ENCODE data around the gene RIPPLY3. TPM values are rescaled to one million over a fixed set of nuclear protein-coding genes. Genes with fewer than 3 reads are reported as not detected.

The RIPPLY3 gene, protein sequence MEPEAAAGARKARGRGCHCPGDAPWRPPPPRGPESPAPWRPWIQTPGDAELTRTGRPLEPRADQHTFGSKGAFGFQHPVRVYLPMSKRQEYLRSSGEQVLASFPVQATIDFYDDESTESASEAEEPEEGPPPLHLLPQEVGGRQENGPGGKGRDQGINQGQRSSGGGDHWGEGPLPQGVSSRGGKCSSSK
- not detected for polyA plus RNA-seq (2012; ENCODE audit: insufficient read length, low read depth)

DNA sequence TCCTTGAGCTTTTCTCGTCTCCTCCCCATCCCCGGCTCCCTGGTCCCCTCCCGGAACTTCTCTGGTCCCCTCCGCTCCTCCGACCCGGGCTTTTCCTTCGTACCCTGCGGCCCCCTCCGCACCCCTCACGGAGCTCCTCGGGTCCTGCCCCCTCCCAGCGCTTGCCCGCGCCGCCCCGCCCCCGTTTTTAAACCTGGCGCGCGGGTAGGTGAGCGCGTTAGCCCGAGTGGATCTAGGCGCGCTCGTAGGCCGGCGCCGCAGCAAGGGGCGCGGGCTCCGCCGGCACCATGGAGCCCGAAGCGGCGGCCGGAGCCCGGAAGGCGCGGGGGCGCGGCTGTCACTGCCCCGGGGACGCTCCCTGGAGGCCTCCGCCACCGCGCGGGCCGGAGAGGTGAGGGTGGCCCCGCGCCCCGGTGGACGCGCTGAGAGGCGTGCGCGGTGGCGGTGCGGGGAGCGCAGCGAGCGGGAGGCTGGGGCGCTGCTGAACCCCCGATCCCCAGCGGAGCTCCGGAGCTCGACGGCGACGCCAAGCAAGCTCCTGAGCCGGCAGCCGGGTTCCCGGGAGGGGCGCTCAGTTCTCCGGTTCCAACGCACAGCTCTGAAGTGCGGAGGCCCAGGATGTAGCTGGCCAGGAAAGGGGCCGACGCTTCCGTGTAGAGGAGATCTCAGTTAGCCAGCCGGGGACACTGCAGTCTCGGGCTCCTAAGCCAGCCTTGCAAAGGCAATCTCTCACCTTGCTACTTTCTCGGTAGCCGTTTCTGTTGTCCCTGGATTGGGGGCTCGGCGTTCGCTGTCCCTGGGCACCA is at the start of gene RIPPLY3:
RIPPLY3 (plus strand) TSS at position 217 of the 806 bp plus-strand sequence; CDS start at position 288, 71 bp downstream.
- TF ChIP-seq SIN3A (IDR thresholded peaks at IDR 0.05; ENCODE audit: borderline replicate concordance, insufficient read depth, low read length) = no peak
- TF ChIP-seq, protein P1, sequence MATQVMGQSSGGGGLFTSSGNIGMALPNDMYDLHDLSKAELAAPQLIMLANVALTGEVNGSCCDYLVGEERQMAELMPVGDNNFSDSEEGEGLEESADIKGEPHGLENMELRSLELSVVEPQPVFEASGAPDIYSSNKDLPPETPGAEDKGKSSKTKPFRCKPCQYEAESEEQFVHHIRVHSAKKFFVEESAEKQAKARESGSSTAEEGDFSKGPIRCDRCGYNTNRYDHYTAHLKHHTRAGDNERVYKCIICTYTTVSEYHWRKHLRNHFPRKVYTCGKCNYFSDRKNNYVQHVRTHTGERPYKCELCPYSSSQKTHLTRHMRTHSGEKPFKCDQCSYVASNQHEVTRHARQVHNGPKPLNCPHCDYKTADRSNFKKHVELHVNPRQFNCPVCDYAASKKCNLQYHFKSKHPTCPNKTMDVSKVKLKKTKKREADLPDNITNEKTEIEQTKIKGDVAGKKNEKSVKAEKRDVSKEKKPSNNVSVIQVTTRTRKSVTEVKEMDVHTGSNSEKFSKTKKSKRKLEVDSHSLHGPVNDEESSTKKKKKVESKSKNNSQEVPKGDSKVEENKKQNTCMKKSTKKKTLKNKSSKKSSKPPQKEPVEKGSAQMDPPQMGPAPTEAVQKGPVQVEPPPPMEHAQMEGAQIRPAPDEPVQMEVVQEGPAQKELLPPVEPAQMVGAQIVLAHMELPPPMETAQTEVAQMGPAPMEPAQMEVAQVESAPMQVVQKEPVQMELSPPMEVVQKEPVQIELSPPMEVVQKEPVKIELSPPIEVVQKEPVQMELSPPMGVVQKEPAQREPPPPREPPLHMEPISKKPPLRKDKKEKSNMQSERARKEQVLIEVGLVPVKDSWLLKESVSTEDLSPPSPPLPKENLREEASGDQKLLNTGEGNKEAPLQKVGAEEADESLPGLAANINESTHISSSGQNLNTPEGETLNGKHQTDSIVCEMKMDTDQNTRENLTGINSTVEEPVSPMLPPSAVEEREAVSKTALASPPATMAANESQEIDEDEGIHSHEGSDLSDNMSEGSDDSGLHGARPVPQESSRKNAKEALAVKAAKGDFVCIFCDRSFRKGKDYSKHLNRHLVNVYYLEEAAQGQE (IDR thresholded peaks at IDR 0.05; ENCODE audit: insufficient read depth in 1 of 2, low read depth in 2 of 2, low read length in 2 of 2) = no peak
- TF ChIP-seq POLR2AphosphoS5 (IDR thresholded peaks at IDR 0.05; ENCODE audit: low read depth, low read length) = no peak

DNA sequence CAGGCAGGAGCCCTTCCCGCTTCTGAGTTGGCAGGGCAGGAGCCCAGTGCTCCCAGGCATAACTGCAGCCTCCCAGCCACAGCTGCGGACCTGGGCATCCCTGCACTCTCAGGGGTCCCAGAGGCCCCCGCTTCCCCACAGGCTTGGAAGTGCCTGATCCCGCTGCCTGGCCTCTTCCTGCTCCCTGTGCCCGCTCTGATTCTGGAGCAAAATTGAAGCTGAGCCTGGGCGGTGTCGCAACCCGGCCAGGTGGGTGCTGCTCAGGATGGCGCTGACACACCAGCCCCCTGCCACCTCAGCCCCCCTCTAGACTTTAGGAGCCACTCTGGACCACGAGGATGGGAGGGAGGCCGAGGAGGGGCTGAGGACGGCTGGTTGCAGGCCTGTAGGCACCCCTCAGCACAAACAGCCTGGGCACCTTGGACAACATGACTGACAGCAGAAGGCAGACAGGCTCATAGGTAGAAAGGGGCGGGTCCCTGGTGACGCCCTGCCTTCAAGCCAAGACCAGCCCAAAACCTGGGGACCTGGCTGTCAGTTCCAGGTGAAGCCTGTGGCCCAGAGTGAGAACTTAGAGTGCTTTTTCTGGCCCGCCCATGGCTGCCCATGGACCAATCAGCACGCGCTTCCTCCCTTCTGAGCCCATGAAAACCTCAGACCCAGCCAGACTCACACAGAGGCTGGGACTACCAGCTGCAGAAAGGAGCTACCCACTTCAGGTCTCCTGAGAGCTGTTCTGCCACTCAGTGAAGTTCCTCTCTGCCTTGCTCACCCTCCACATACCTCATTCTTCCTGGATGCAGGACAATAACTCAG is 47.3 kb upstream of the RIPPLY3 start:
- no peak for TF ChIP-seq FOXP2 (optimal IDR thresholded peaks at IDR 0.05; ENCODE audit: borderline replicate concordance, extremely low read depth, extremely low read length, insufficient read depth)
- no peak for TF ChIP-seq SIN3A (IDR thresholded peaks at IDR 0.05; ENCODE audit: borderline replicate concordance, insufficient read depth, low read length)
- TF ChIP-seq POLR2AphosphoS5 (IDR thresholded peaks at IDR 0.05; ENCODE audit: low read depth, low read length) = no peak

DNA sequence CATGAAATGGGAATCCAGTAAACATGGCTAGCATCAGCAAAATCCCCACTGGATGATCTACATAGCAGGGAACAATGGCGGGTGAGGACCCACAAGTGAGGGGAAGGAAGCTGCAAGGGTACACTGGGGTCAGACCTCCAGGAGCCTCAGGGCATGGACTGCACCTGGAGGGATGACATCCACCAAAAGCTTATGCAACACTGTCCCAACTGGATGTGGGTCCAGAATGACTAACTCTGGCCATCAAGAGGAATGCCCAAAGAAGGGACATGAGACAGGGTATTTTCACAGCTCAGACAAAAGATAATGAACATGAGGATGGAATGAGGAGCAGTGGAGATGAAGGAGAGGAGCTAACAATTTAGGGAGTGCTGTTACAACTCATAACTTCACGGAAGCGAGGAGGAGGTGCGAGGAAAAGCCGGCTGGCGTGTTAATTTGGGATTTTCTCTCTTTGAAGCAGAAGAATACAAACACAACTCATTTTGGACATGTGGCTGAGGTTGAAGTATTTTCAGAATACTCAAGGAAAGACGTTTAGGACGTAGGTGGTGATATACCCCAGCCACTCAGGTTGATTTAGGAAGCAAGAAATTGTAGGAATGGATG is 45.7 kb upstream of the RIPPLY3 start:
- TF ChIP-seq, protein P1 (IDR thresholded peaks at IDR 0.05; ENCODE audit: insufficient read depth in 1 of 2, low read depth in 2 of 2, low read length in 2 of 2) = no peak
- TF ChIP-seq POLR2AphosphoS5 (IDR thresholded peaks at IDR 0.05; ENCODE audit: low read depth, low read length) (no peak), TAF1 (IDR thresholded peaks at IDR 0.05; ENCODE audit: borderline replicate concordance, insufficient read depth, low read length) (no peak), FOXP2 (optimal IDR thresholded peaks at IDR 0.05; ENCODE audit: borderline replicate concordance, extremely low read depth, extremely low read length, insufficient read depth) (no peak), SIN3A (IDR thresholded peaks at IDR 0.05; ENCODE audit: borderline replicate concordance, insufficient read depth, low read length) (no peak)

DNA sequence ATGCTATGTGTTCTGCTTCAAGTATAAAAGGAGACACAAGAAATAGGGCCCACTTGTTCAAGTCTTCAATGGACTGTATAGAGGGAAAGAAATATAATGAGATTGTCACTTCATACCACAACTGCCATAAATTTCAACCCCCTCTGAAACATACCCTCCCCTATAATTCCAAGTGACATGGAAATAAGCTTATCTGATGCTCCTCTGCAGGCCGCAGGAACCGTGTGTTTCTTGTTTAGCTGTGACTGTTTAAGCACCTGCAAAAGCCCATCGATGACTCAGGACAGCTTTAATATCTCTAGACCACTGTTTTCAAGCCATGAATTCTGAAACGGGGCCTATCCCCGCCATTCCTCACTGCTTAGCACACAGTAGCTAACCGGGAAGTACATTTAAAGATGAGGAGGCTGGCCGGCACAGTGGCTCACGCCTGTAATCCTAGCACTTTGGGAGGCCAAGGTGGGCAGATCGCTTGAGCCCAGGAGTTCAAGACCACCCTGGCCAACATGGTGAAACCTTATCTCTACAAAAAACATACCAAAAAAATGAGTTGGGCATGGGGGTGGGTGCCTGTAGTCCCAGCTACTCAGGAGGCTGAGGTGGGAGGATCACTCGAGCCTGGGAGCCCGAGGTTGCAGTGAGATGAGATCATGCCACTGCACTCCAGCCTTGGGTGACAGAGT is 44.3 kb upstream of the RIPPLY3 start:
- TF ChIP-seq SIN3A (IDR thresholded peaks at IDR 0.05; ENCODE audit: borderline replicate concordance, insufficient read depth, low read length) (no peak), FOXP2 (optimal IDR thresholded peaks at IDR 0.05; ENCODE audit: borderline replicate concordance, extremely low read depth, extremely low read length, insufficient read depth) (no peak), POLR2AphosphoS5 (IDR thresholded peaks at IDR 0.05; ENCODE audit: low read depth, low read length) (no peak), TAF1 (IDR thresholded peaks at IDR 0.05; ENCODE audit: borderline replicate concordance, insufficient read depth, low read length) (no peak)
- TF ChIP-seq, protein P1 (IDR thresholded peaks at IDR 0.05; ENCODE audit: insufficient read depth in 1 of 2, low read depth in 2 of 2, low read length in 2 of 2) = no peak

All from PFSK-1 (cell line).